SIG-M5 (cell line): ENCODE data around the gene SAMD4A.
"Not testable (repeated sequence)": the region's sequence is repeated elsewhere in the genome, so short reads cannot be mapped to it uniquely, and the experiment has no call there.

Source experiments
- DNase-seq: peaks from one replicate; lab custom pipeline; 2025; lab: John Stamatoyannopoulos, UW

The SAMD4A gene

GRCh38 chr14:54784657-54785056 is 217.7 kb downstream of the SAMD4A start:
- no peak for DNase-seq

- no peak for DNase-seq
Observed at GRCh38 chr14:54785136-54785777, 218.3 kb downstream of the SAMD4A start.

DNA sequence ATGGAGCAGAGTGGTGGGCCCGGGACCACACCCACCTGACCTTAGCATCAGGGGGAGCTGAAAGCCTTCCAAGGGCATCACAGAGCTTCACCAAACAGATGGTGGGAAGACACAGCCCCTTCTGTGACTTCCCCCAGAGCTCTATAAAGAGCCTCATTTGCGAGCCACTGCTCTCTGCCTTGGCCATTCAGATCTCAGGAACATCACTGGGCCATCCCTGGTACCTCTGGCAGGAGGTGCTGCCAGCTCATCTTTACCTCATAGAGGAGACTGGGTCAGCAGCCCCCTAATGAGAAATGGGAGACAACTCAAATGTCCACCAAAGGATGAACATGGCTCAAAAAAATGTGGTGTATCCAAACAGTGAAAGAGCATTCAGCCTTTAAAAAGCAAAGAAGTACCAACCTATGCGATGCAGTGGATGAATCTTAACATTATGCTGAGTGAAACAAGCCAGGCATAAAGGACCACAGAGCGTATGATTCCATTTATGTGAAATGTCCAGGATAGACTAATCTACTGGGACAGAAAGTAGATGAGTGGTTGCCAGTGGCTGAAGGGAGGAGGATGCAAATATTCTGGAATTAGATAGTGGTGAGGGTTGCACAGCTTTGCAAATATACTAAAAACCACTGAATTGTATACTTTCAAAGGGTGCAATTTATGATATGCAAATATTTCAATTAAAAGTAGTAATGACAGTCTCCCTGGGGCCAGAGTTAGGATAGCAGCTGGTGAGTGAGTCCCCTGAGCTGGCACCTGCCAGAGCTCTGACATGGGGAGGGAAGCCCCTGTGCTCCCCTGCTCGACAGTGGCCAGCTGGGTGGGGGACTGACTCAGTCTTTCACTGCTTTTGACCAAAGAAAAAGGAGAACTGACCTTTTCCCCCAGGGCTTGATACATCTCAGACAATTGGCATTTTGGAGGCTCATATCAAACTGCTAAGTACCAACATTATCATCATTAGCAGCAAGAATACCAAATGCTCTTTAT is 219.1 kb downstream of the SAMD4A start:
- no peak for DNase-seq

DNA sequence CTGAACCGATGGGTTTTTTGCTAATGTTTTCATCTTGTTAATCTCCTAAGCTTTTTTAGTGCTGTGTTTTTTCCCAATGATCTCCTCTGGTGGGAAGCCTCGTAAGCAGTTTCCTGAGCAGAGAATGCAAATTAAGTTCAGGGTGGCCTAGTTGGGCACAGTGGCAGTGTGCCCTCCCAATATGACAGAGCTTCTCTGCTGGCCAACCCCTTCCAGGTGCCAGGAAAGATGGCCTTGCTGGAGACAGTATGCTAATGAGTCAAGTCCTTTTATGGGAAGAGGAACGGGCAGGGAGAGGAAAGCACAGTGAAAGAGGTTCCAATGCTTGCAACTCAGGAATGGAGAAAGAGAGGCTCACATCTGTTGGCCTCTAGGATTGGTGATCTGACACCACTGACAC is 219.9 kb downstream of the SAMD4A start:
- DNase-seq: no peak

DNA sequence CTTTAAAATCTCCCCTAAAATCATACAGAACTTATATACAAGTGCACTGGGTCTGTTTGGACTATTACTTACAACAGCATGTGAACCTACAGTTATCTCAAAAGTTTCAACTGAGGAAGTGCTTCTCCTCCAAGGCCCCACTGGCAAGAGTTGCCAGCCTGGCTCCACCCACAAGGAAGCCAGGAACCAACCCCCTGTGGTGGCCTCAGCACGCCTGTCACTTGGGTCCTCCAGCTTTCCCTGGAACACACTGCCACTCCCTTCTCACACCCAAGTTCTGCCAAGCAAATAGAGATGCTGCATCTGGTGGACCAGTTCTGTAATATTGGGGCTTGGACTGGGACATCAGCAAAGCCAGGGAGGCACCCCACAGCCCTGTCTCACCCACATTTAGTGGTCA is 220.3 kb downstream of the SAMD4A start:
- DNase-seq: no peak

DNA sequence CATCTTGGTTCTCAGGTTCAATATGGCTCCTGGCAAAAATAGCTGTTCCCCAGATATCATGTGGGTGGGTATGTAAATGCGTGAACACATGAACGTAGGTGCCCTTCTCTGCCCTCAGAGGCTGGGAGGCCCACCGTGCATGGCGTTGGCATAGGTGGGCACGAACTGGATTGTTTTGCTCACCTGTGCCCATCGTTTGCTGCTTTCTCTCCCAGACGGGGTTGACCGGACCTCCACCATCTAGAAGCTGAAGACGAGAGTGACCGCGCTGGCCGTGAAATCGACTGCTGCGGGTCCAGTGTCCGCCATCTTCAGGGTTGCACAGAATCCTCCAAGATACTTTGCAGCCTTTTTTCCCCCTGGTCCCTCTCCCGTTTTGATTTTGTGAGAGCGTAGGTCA is 221.8 kb downstream of the SAMD4A start:
- no peak for DNase-seq

DNA sequence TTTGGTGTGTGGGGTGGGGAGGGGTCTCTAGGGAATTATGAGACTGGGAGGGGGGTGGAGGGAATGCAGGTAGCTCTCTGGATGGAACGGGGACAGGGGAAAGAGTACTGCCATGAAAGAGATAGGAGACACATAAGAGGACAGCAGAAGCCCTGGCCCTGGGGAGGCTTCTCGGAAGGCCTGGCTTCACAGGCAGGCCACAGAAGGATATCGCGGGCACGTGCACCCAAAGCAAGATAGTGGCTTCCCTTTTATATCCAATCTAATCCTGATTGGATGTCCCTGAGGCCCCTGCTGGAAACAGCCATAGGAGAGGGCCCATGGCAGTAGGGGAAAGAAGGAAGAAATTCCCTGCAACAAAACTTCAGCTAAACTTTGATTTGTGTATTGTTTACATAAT is 222.2 kb downstream of the SAMD4A start:
- no peak for DNase-seq

GRCh38 chr14:54789781-54790480 is 223.0 kb downstream of the SAMD4A start:
- DNase-seq: no peak

DNA sequence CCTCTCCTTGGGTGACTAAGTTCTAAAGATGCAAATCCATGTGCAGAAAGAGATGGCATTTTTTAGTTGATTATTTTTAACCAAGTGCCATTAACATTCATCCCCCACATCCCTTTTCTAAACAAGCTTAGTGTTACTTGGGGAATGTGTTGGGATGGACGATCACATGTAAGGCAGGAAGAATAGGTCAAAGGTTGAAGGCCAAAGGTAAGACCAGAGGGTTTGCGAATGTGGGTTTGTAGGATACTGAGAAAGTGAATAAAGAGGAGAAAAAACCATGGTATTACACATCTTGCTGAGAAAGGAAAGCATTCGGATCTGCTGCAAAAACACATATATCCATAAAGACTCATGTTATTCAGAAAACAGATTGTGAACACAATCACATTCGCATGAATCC is 224.1 kb downstream of the SAMD4A start:
- DNase-seq: no peak

DNA sequence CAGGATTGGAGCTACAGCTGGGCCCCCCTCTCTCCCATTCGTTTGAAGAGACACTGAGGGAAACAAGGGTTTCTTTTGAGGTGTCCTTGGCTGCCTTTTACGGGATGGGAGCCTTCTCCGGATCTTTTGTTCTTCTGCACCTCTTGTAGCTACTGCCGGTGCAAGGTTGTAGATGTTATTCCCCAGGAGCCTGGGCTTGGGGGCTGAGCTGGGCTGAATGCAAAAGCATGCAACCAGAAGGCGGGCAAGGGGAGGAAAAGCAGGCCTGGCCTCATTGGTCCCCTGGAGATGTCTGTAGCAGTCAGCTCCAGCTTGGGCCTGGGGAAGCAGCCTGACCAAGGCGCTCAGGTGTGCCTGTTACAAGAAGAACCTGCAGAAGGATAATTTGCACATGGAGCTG is 225.4 kb downstream of the SAMD4A start:
- DNase-seq: no peak

DNA sequence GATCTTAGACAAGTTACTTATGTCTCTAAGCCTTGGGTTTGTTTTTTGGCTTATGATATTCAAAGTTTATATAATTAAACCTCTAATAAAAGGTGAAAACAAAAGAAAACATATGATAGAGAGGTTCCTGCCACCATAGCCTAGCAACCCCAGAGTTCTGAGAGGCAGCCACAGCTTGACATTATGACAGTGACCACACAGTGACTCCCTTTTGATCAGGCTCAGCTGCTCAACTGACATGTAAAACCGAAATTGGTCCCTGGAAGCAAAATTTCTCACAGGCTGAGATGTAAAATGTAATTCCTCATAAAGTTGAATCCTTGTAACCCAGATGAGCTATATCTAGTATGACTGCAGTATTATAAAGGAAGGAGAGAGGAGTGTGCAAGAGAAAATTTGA is 227.2 kb downstream of the SAMD4A start:
- no peak for DNase-seq

- DNase-seq: no peak
Observed at GRCh38 chr14:54794796-54795195, 227.9 kb downstream of the SAMD4A start.

GRCh38 chr14:54796961-54797360 is 230.0 kb downstream of the SAMD4A start:
- DNase-seq: no peak

GRCh38 chr14:54797556-54797955 is 230.6 kb downstream of the SAMD4A start:
- DNase-seq: no peak

DNA sequence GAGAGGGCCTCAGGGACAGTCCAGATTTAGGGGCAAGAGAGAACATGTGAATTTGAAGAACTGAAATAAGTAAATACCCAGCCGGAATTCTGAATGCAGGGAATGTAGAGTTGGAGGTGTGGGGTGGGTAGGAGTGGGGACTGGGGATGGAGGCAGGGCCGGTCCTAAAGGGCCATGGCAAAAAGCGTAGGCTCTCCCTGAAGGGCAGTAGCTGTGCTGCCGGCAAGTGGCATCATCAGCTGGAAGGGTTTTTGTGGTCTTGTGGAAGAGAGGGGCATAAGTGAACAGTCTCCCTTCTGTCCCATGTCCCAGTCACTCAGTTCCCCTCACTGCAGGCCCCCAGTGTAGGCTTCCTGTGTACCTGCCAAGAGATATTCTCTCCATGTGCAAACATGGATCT is 231.1 kb downstream of the SAMD4A start:
- DNase-seq: no peak

- DNase-seq: no peak
Observed at GRCh38 chr14:54798465-54799124, 231.7 kb downstream of the SAMD4A start.

GRCh38 chr14:54801482-54801881 is 234.6 kb downstream of the SAMD4A start:
- DNase-seq: not testable (repeated sequence)

DNA sequence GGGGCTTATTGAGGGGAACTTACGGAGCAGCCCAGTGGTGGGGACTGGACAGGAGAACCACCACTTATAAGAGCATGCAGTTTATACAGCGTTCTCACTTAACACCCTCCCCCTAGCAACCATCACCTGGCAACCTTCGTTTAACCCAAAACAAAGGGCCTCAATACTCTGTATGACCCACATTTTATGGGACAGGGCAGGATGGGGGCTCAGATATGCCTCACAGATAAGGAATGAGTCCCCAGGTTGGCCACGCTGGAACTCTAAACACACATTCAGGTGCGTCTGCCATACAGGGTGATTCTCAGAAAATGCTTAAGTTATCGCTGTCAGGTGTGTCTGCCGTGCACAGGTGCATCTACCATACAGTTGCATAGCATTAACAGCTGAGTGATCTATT is 236.5 kb downstream of the SAMD4A start:
- no peak for DNase-seq

DNA sequence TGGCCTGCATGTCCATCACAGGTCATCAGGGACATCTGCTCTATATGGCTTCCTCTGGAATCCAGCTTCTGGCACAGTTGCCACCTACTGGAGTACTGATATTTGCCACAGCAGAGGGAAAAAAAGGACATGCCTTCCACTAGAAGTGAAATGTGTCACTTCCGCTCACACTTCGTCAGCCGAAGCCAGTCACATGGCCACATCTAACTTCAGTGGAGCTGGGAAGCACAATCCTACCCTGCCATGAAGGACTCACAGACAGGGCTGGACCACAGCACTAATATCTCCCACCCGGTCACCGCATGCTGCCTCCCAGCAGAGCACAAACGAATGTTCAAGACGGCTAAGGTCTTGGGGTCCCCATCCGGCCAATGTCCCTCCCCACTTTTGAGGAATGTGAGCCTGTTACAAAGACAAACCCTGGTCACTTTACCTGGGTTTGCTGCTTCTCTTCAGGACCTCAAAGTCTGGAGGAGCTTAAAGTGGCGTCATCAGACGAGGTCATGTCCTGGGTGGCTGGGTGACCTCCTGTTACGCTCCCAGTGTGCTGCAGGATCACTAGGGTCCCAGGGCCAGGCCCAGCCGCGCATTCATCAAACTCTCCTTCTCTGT is 237.1 kb downstream of the SAMD4A start:
- no peak for DNase-seq

- DNase-seq: no peak
Observed at GRCh38 chr14:54804538-54805041, 237.7 kb downstream of the SAMD4A start.

GRCh38 chr14:54805070-54805444 is 238.1 kb downstream of the SAMD4A start:
- no peak for DNase-seq
